BJ (cell line): ENCODE data around the gene FAM221A. TPM values are rescaled to one million over a fixed set of nuclear protein-coding genes. Genes with fewer than 3 reads are reported as not detected.
"Not testable (repeated sequence)": the region's sequence is repeated elsewhere in the genome, so short reads cannot be mapped to it uniquely, and the experiment has no call there.

Experiments
- CTCF ChIA-PET: fragments of 350-600 bp; formaldehyde crosslinking; extraction: SDS; loops from one replicate; lab custom pipeline; 2021; ENCODE audit warnings: antibody characterized with exemption, inconsistent platforms; lab: Yijun Ruan, JAX
- POLR2A ChIA-PET: fragments of 300-600 bp; sonication (Branson Sonifier 250); formaldehyde crosslinking; extraction: SDS; loops from one replicate; lab custom pipeline; 2021; ENCODE audit warnings: antibody characterized with exemption; lab: Charles Lee
- DNase-seq: peaks from one replicate; pipeline ENCODE4 v3.0.0-alpha.2; 2011; ENCODE audit warnings: low read depth
- H3K27me3 ChIP-seq: 2 replicates; pipeline ENCODE4 v1.6.0; 2011; ENCODE audit warnings: low read length; ENCODE audit not compliant: control insufficient read depth, insufficient read depth
- H3K36me3 ChIP-seq: 2 replicates; pipeline ENCODE4 v1.5.1; 2011; ENCODE audit warnings: low read length; ENCODE audit not compliant: control insufficient read depth, insufficient read depth
- H3K4me3 ChIP-seq: 2 replicates; pipeline ENCODE4 v1.5.1; 2011; ENCODE audit warnings: low read depth, mild to moderate bottlenecking, control low read depth, low read length
- polyA plus RNA-seq: library from polyadenylated mRNA; depleted of rRNA; stranded (reverse); fragments of >200 nt; gene quantifications from 2 replicates; pipeline ENCODE4 v1.2.3, GENCODE V29; 2011
- TF ChIP-seq, protein P1 (sequence below): IDR thresholded peaks from 2 replicates; pipeline ENCODE4 v1.5.1; 2011; ENCODE audit warnings: low read depth, mild to moderate bottlenecking, control low read depth, inconsistent platforms, low read length, moderate library complexity; ENCODE audit not compliant: insufficient read depth

Gene FAM221A
- polyA plus RNA-seq, 1 experiment: 1.1 TPM

DNA sequence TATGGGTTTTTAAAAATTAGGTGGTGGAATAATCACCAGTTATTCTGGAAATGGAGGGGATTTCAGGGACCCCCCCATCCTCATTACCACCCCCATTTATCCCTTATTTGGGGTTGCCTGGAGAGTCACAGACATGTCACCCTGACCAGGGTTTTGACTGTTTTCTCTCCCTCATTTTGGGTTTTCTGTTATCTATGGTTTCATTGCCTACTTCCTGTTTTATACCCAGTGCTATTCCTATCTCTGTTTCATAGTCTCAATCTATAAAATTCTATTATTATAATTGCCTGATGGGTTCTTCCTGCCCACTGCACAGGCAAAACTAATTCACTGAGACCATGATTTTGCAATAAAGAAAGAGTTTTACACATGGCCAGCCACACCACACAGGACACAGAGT lies 15.9 kb upstream of the FAM221A start:
- ChIA-PET CTCF (no interaction called here), POLR2A (no interaction called here)
- DNase-seq: no peak
- Histone ChIP-seq H3K4me3 (no peak overlapping the region), H3K27me3 (no peaks in the 10 kb centered on the region), H3K36me3 (no peaks in the 10 kb centered on the region)
- TF ChIP-seq, protein P1, sequence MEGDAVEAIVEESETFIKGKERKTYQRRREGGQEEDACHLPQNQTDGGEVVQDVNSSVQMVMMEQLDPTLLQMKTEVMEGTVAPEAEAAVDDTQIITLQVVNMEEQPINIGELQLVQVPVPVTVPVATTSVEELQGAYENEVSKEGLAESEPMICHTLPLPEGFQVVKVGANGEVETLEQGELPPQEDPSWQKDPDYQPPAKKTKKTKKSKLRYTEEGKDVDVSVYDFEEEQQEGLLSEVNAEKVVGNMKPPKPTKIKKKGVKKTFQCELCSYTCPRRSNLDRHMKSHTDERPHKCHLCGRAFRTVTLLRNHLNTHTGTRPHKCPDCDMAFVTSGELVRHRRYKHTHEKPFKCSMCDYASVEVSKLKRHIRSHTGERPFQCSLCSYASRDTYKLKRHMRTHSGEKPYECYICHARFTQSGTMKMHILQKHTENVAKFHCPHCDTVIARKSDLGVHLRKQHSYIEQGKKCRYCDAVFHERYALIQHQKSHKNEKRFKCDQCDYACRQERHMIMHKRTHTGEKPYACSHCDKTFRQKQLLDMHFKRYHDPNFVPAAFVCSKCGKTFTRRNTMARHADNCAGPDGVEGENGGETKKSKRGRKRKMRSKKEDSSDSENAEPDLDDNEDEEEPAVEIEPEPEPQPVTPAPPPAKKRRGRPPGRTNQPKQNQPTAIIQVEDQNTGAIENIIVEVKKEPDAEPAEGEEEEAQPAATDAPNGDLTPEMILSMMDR: no peak

DNA sequence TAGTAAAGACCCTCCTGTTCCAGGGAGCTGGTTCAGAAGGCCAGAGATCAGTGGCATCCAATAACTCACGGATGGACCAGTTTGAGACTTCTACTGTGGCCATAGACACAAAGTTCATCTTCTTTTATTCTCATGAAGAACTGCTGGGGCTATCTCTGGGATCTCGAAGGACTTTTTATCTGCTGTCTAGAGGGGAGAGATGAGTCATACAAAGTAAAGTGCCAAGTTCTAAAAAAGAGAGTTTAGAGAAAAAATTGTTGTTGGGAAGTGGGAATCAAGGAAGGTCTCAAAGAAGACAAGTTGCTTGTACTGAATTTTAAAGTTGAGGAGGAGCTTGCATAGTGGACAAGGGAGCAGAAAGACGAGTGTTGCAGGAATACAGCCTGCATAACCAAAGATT lies 8.0 kb upstream of the FAM221A start:
- POLR2A ChIA-PET: no interaction called here
- Histone ChIP-seq H3K36me3 (no peaks in the 10 kb centered on the region), H3K4me3 (no peak overlapping the region), H3K27me3 (no peaks in the 10 kb centered on the region; the same call in 1 of the 2 replicates)
- DNase-seq: no peak
- TF ChIP-seq, protein P1: no peak
- CTCF ChIA-PET: interaction anchor here (2.4 kb wide), 1 partner anchor 101 kb away, joined by 6 read pairs; no protein-coding TSS in a partner anchor

DNA sequence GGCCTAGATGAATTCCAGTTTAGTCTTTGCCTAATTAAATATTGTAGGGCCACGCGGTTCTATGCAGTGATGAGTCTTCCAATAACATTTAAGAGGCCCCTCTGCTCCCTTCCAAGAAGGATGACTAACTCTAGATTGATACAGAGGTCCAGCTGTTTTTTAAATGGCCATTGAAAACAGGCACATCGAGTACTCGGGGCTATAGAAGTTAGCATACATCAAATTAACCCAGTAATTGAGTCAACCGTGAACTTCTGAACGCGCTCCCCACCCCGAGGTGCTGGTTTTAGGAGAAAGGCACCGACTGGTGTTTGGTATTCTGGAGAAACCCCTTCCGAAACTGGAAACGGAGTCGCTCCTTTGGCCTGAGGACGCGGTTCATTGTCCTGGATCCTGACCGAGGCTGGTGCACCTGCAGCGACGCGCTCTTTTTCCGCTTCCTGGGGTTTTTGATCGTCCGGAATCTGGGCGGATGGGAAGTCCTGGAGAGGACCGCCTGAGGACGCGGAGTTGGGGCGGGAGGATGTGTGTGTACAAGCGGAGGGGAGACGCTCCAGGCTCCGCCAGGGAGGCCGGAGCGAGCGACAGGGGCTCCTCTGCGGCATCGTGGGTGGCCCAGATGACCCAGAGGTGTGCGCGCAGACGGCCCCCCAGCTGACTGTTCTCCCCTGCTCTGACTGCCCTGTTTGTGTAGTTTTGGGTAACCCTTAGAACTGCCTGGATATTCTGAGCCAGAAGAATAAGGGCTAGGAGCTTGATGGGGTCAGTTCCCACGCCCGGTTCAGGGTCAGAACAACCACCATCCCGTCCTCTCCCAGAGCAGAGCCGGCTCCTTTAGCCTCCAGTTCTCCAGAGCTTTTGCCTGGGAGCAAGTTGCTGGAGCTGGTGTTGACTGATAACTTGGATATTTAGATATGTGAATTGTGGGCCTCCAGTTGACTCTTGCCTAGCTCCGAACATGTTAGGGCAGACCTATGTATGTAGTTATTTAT lies 711 bp downstream of the FAM221A start:
- H3K27me3 ChIP-seq: no peaks in the 10 kb centered on the region
- no peaks in the 10 kb centered on the region for H3K36me3 ChIP-seq
- TF ChIP-seq, protein P1: no peak
- CTCF ChIA-PET: interaction anchor here (0.7 to 2.2 kb wide), 4 partner anchors 10 to 134 kb away, joined by 3 to 5 read pairs (median 4); no protein-coding TSS in a partner anchor
- POLR2A ChIA-PET: interaction anchor here (0.6 kb wide), 1 partner anchor 563 kb away, joined by 4 read pairs; no protein-coding TSS in a partner anchor
- H3K4me3 ChIP-seq: peak overlapping the region; percentile 49
- DNase-seq: no peak

DNA sequence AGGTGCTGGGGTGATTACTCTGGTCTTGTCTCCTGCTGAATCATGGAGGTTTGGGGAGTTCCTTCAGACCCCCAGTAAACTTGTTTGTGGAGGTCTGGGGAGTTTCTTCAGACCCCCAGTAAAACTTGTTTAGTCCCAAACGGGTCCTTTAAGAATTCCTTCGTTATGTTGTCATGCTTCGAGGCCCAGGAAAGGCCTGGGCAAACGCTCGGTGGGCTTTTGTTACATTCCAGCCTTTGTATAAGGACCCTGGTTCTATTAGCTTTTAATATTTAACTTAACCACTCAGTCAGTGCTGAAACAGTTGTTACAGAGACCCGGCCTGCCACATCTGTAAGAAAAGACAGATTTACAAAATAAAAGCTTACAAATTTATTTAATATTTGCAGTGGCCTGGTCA lies 4.0 kb downstream of the FAM221A start:
- POLR2A ChIA-PET: not testable (repeated sequence)
- CTCF ChIA-PET: interaction anchor here (0.6 to 3.0 kb wide), 2 partner anchors 13 to 136 kb away, joined by 3 to 17 read pairs; no protein-coding TSS in a partner anchor

DNA sequence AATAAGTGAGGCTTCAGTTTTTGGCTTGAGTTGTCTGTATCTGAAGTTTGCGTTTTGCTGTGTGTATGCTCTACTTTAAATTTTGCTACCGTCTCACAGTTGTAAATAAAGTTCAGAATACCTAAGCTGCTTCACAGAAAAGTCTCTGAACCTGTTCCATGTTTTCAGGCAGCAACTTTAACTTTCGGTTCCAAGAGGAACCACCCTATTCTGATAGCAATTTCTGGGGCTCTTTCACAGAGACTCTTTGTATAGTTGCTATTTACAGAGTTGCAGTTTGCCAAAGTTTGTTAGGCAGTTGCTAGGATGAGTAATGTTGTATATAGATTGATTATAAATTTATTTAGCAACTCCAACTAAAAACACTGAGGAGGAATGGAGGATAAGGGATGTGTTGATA lies 5.7 kb downstream of the FAM221A start:
- ChIA-PET POLR2A (no interaction called here), CTCF (interaction anchor here (0.6 to 3.0 kb wide), 3 partner anchors 11 to 36 kb away, joined by 3 to 17 read pairs (median 7); no protein-coding TSS in a partner anchor)
- Histone ChIP-seq H3K36me3 (no peaks in the 10 kb centered on the region), H3K27me3 (no peaks in the 10 kb centered on the region), H3K4me3 (no peak overlapping the region)
- TF ChIP-seq, protein P1: no peak
- no peak for DNase-seq

More for the DNA sequence above, 4.0 kb downstream of the FAM221A start:
- not testable (repeated sequence) for H3K4me3 ChIP-seq, H3K36me3 ChIP-seq, DNase-seq, H3K27me3 ChIP-seq
